ENCODE measurements around the gene AMER3.

AMER3 gene

DNA sequence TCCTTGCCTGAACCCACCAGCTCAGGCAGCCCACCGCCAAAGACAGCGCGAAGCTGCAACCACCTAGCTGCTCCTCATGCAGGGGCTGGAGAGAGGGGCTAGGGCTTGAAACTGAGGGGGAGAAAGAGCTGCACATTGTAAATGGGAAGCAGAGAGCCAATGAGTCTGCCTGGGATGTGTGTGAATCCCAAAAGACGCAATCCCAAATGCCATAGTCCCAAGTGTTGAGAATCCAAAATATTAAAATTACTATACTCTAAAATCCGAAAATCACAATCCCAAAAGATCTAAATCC, 9.4 kb downstream of the AMER3 start:
- Histone ChIP-seq H3K27ac (replicated peaks) (no peak overlapping the region), H3K27me3 (ENCODE audit: insufficient read depth, poor library complexity, severe bottlenecking) (no peaks in the 10 kb centered on the region), H3K4me3 (replicated peaks; ENCODE audit: insufficient read depth, low read length) (no peak overlapping the region)
- DNase-seq (ENCODE audit: low read depth in 1 of 2, low spot score in 1 of 2), result no peak
- TF ChIP-seq GABPA (IDR thresholded peaks at IDR 0.05; ENCODE audit: low read depth), result no peak
- TF ChIP-seq, protein P1, sequence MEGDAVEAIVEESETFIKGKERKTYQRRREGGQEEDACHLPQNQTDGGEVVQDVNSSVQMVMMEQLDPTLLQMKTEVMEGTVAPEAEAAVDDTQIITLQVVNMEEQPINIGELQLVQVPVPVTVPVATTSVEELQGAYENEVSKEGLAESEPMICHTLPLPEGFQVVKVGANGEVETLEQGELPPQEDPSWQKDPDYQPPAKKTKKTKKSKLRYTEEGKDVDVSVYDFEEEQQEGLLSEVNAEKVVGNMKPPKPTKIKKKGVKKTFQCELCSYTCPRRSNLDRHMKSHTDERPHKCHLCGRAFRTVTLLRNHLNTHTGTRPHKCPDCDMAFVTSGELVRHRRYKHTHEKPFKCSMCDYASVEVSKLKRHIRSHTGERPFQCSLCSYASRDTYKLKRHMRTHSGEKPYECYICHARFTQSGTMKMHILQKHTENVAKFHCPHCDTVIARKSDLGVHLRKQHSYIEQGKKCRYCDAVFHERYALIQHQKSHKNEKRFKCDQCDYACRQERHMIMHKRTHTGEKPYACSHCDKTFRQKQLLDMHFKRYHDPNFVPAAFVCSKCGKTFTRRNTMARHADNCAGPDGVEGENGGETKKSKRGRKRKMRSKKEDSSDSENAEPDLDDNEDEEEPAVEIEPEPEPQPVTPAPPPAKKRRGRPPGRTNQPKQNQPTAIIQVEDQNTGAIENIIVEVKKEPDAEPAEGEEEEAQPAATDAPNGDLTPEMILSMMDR (IDR thresholded peaks at IDR 0.05; ENCODE audit: insufficient read depth, low read length), result no peak
- TF ChIP-seq SPI1 (IDR thresholded peaks at IDR 0.05; ENCODE audit: borderline replicate concordance, low read depth), result no peak
- TF ChIP-seq, protein P2, sequence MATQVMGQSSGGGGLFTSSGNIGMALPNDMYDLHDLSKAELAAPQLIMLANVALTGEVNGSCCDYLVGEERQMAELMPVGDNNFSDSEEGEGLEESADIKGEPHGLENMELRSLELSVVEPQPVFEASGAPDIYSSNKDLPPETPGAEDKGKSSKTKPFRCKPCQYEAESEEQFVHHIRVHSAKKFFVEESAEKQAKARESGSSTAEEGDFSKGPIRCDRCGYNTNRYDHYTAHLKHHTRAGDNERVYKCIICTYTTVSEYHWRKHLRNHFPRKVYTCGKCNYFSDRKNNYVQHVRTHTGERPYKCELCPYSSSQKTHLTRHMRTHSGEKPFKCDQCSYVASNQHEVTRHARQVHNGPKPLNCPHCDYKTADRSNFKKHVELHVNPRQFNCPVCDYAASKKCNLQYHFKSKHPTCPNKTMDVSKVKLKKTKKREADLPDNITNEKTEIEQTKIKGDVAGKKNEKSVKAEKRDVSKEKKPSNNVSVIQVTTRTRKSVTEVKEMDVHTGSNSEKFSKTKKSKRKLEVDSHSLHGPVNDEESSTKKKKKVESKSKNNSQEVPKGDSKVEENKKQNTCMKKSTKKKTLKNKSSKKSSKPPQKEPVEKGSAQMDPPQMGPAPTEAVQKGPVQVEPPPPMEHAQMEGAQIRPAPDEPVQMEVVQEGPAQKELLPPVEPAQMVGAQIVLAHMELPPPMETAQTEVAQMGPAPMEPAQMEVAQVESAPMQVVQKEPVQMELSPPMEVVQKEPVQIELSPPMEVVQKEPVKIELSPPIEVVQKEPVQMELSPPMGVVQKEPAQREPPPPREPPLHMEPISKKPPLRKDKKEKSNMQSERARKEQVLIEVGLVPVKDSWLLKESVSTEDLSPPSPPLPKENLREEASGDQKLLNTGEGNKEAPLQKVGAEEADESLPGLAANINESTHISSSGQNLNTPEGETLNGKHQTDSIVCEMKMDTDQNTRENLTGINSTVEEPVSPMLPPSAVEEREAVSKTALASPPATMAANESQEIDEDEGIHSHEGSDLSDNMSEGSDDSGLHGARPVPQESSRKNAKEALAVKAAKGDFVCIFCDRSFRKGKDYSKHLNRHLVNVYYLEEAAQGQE (IDR thresholded peaks at IDR 0.05; ENCODE audit: insufficient replicate concordance, low read depth), result no peak
- no peak for TF ChIP-seq POLR2AphosphoS5 (IDR thresholded peaks at IDR 0.05; ENCODE audit: low read depth)

DNA sequence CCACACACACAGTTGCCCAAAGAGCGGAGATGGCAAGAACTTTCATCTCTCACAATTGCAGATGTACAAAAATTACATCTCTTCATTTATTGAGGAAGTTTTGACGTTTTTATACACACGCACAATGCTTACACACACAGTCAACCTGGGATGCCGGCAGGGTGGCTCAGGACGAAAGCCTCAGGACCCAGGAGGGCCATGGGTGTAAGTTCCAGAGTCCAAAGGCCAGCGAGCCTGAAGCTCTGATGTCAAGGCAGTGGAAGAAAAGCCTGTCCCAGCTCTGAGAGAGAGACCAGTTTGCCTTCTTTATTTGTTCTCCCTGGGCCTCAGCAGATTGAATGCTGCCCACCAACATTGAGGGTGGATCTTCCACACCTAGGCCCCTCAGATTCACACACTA, 10.1 kb downstream of the AMER3 start:
- no peak for DNase-seq (ENCODE audit: low read depth in 1 of 2, low spot score in 1 of 2)
- TF ChIP-seq GABPA (IDR thresholded peaks at IDR 0.05; ENCODE audit: low read depth) (no peak), SPI1 (IDR thresholded peaks at IDR 0.05; ENCODE audit: borderline replicate concordance, low read depth) (no peak), POLR2AphosphoS5 (IDR thresholded peaks at IDR 0.05; ENCODE audit: low read depth) (no peak)
- TF ChIP-seq, protein P1 (IDR thresholded peaks at IDR 0.05; ENCODE audit: insufficient read depth, low read length), result no peak
- Histone ChIP-seq H3K27ac (replicated peaks) (no peak overlapping the region), H3K4me3 (replicated peaks; ENCODE audit: insufficient read depth, low read length) (no peak overlapping the region), H3K27me3 (ENCODE audit: insufficient read depth, poor library complexity, severe bottlenecking) (no peaks in the 10 kb centered on the region)

DNA sequence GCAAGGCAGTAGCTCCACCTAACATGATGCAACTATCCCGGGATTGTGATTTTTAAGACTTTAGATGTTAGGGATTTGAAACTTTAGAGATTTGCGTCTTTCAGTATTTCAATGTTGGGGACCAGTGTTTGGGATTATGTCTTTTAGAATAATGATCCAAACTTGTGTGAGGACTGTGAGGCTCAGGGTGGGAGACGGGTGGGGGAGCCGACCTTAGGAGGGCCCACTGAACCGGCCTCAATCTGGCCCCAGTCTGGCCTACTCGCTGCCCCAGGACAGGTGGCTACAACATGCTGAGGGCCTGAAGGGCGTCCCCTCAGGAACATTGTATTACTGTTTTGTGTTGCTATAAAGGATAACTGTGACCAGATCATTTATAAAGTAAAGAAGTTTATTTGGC, 10.7 kb downstream of the AMER3 start:
- no peak overlapping the region for H3K4me3 ChIP-seq (replicated peaks; ENCODE audit: insufficient read depth, low read length)
- DNase-seq (ENCODE audit: low read depth in 1 of 2, low spot score in 1 of 2), result no peak
- no peaks in the 10 kb centered on the region for H3K27me3 ChIP-seq (ENCODE audit: insufficient read depth, poor library complexity, severe bottlenecking)
- TF ChIP-seq POLR2AphosphoS5 (IDR thresholded peaks at IDR 0.05; ENCODE audit: low read depth), result no peak
- no peak for TF ChIP-seq SPI1 (IDR thresholded peaks at IDR 0.05; ENCODE audit: borderline replicate concordance, low read depth)
- TF ChIP-seq, protein P2 (IDR thresholded peaks at IDR 0.05; ENCODE audit: insufficient replicate concordance, low read depth), result no peak
- TF ChIP-seq GABPA (IDR thresholded peaks at IDR 0.05; ENCODE audit: low read depth), result no peak
- TF ChIP-seq, protein P1 (IDR thresholded peaks at IDR 0.05; ENCODE audit: insufficient read depth, low read length), result no peak
- no peak overlapping the region for H3K27ac ChIP-seq (replicated peaks)

DNA sequence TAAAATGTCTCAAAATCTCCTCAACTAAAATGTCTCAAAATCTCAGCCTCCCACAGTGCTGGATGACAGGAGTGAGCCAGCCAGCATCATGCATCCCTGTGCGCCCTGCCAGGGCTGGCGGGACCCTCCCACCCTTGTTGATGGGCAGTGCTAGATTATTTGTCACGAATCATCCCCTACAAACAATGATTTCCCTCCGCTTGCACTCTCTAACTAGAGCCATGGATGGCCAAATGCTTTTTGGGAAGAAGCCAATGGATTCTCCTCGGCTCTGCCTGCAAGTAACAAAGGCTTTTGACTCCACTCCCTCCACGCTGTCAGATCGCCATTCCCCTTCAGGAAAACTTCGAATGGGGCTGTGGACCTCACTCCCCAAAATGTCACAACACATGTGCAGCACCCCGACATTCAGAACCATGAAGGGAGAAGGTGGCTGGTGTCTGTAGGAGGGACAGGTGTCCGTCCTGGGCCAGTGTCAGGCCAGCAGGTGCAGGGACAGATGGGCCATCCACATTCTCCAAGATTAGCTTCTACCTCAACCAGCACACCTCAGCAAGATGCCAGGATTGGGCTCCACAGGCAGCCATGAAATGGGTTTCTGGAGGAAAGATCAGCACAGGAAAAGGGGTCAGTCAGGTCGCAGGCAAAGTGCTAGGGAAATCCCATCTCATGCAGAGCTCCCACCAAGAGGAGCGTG, 11.5 kb downstream of the AMER3 start:
- TF ChIP-seq, protein P2 (IDR thresholded peaks at IDR 0.05; ENCODE audit: insufficient replicate concordance, low read depth), result no peak
- no peak for TF ChIP-seq GABPA (IDR thresholded peaks at IDR 0.05; ENCODE audit: low read depth)
- no peak for TF ChIP-seq POLR2AphosphoS5 (IDR thresholded peaks at IDR 0.05; ENCODE audit: low read depth)
- TF ChIP-seq SPI1 (IDR thresholded peaks at IDR 0.05; ENCODE audit: borderline replicate concordance, low read depth), result no peak
- TF ChIP-seq, protein P1 (IDR thresholded peaks at IDR 0.05; ENCODE audit: insufficient read depth, low read length), result no peak
- DNase-seq (ENCODE audit: low read depth in 1 of 2, low spot score in 1 of 2), result no peak
- H3K27me3 ChIP-seq (ENCODE audit: insufficient read depth, poor library complexity, severe bottlenecking), result no peaks in the 10 kb centered on the region
- no peak overlapping the region for H3K27ac ChIP-seq (replicated peaks)
- no peak overlapping the region for H3K4me3 ChIP-seq (replicated peaks; ENCODE audit: insufficient read depth, low read length)

All from HL-60 (cell line).